GM12878 (cell line): ENCODE measurements around the gene NDST3. TPM values are rescaled to one million over a fixed set of nuclear protein-coding genes. Genes with fewer than 3 reads are reported as not detected.

Experiments used
- ATAC-seq: fragments of 200-7000 bp; cut with Tn5 transposase; 3 replicates; pipeline ENCODE4 v1.9.1; 2020; ENCODE audit warnings: mild to moderate bottlenecking, moderate library complexity
- BruUV-seq: library from RNA; stranded (reverse); fragments of 400-500 nt; replicated peaks from 2 replicates; lab custom pipeline; 2021; lab: Mats Ljungman, UMichigan
- CTCF ChIA-PET: fragments of 300-600 bp; sonication (Branson Sonifier 250); formaldehyde crosslinking; extraction: SDS; loops from one replicate; lab custom pipeline; 2021; ENCODE audit warnings: inconsistent platforms; lab: Yijun Ruan, JAX
- POLR2A ChIA-PET: fragments of 350-600 bp; formaldehyde crosslinking; extraction: SDS; loops from one replicate; lab custom pipeline; 2021; ENCODE audit warnings: inconsistent platforms; lab: Charles Lee
- RAD21 ChIA-PET: fragments of 300-600 bp; sonication (Branson Sonifier 250); formaldehyde crosslinking; loops from one replicate; lab custom pipeline; 2023; ENCODE audit warnings: antibody characterized with exemption; ENCODE audit not compliant: unreplicated experiment; lab: Charles Lee
- SMC1A ChIA-PET: fragments of 300-600 bp; sonication (Branson Sonifier 250); formaldehyde crosslinking; loops from one replicate; lab custom pipeline; 2023; ENCODE audit not compliant: unreplicated experiment, uncharacterized antibody; lab: Charles Lee
- DNase-seq: peaks from one replicate; pipeline ENCODE4 v3.0.0-alpha.2; 2011; ENCODE audit warnings: low read depth, low spot score
- FAIRE-seq: peaks from 3 replicates; lab custom pipeline; 2011; peaks lifted over from hg19 to GRCh38; lab: Jason Lieb, UNC
- H2AFZ ChIP-seq: 2 replicates; pipeline ENCODE4 v1.6.0; 2011; ENCODE audit warnings: low read depth, low read length, control low read depth; ENCODE audit not compliant: control insufficient read depth
- H3K27ac ChIP-seq: 2 replicates; pipeline ENCODE4 v1.5.1; 2011; ENCODE audit warnings: control low read depth; ENCODE audit not compliant: control insufficient read depth, insufficient read depth
- H3K27me3 ChIP-seq, 2 experiments: replicated peaks in 1 of 2; 2 replicates each; pipeline versions ENCODE4 v1.6.0 to v1.6.1; 2011; ENCODE audit warnings: low read length in 1 of 2; ENCODE audit not compliant: control insufficient read depth in 2 of 2, insufficient read depth in 2 of 2
- H3K36me3 ChIP-seq, 2 experiments: 2 replicates each; pipeline ENCODE4 v1.5.1; 2011; ENCODE audit warnings: low read length in 1 of 2; ENCODE audit not compliant: control insufficient read depth in 2 of 2, insufficient read depth in 2 of 2
- H3K4me1 ChIP-seq: 2 replicates; pipeline ENCODE4 v1.6.1; 2011; ENCODE audit warnings: mild to moderate bottlenecking, low read length, moderate library complexity, mixed read lengths; ENCODE audit not compliant: control insufficient read depth, insufficient read depth
- H3K4me2 ChIP-seq: 2 replicates; pipeline ENCODE4 v1.6.0; 2011; ENCODE audit warnings: control low read depth; ENCODE audit not compliant: control insufficient read depth, insufficient read depth
- H3K4me3 ChIP-seq: fragments of 200-600 bp; sonication (generic); 2 replicates; pipeline ENCODE4 v1.5.1; 2016
- H3K79me2 ChIP-seq: 2 replicates; pipeline ENCODE4 v1.6.0; 2011; ENCODE audit warnings: low read length; ENCODE audit not compliant: control insufficient read depth, insufficient read depth
- H3K9ac ChIP-seq: 2 replicates; pipeline ENCODE4 v1.8.0; 2011; ENCODE audit warnings: low read length, control low read depth, mixed read lengths; ENCODE audit not compliant: control insufficient read depth, insufficient read depth
- H3K9me3 ChIP-seq: replicated peaks from 3 replicates; pipeline ENCODE4 v1.5.1; 2011; ENCODE audit warnings: mild to moderate bottlenecking, low read length; ENCODE audit not compliant: control insufficient read depth, insufficient read depth
- H4K20me1 ChIP-seq: 2 replicates; pipeline ENCODE4 v1.6.0; 2011; ENCODE audit not compliant: control insufficient read depth, insufficient read depth
- BACH1 ChIP-seq: fragments of 450-650 bp; IDR thresholded peaks from 2 replicates; pipeline ENCODE4 v1.6.1; 2017; ENCODE audit warnings: mild to moderate bottlenecking, borderline replicate concordance
- FOXK2 ChIP-seq: fragments of 450-650 bp; IDR thresholded peaks from 2 replicates; pipeline ENCODE4 v1.6.1; 2017; ENCODE audit warnings: mild to moderate bottlenecking, moderate library complexity
- HCFC1 ChIP-seq: fragments of 150-350 bp; IDR thresholded peaks from 2 replicates; pipeline ENCODE4 v1.6.1; 2014; ENCODE audit warnings: low read length
- HDAC2 ChIP-seq: fragments of 200-600 bp; sonication (generic); IDR thresholded peaks from 2 replicates; pipeline ENCODE4 v1.6.1; 2017
- MEF2B ChIP-seq: fragments of 450-650 bp; IDR thresholded peaks from 2 replicates; pipeline ENCODE4 v1.6.1; 2018; ENCODE audit warnings: mild to moderate bottlenecking, moderate library complexity; ENCODE audit not compliant: partially characterized antibody, poor library complexity, severe bottlenecking
- PAX5 ChIP-seq: IDR thresholded peaks from 2 replicates; pipeline ENCODE4 v1.6.1; 2011; ENCODE audit warnings: low read depth, low read length, borderline replicate concordance
- SIX5 ChIP-seq: IDR thresholded peaks from 2 replicates; pipeline ENCODE4 v1.6.1; 2011; ENCODE audit warnings: mild to moderate bottlenecking, low read depth, low read length, moderate library complexity; ENCODE audit not compliant: severe bottlenecking
- SMARCA5 ChIP-seq: fragments of 450-650 bp; IDR thresholded peaks from 2 replicates; pipeline ENCODE4 v1.6.1; 2017; ENCODE audit warnings: mild to moderate bottlenecking
- WRNIP1 ChIP-seq: IDR thresholded peaks from 2 replicates; pipeline ENCODE4 v1.6.1; 2011; ENCODE audit warnings: low read depth, low read length, improper control_type of control experiment, borderline replicate concordance
- ZNF622 ChIP-seq: fragments of 450-650 bp; IDR thresholded peaks from 2 replicates; pipeline ENCODE4 v1.6.1; 2017; ENCODE audit warnings: mild to moderate bottlenecking, inconsistent platforms
- WGBS: methylation state at CpG from one replicate; pipeline ENCODE4 v1.1.6; 2016; ENCODE audit warnings: low lambda C conversion rate; ENCODE audit not compliant: insufficient replicate concordance, insufficient coverage; ENCODE audit errors: missing lambda C conversion rate; 5-methylcytosine and 5-hydroxymethylcytosine counted together
- in situ Hi-C: fragments of 300-500 bp; cut with MboI; formaldehyde crosslinking; loops from 9 replicates; pipeline ENCODE4 v1.14.3; 2018; ENCODE audit warnings: mixed read lengths
- intact Hi-C: fragments of 100-400 bp; cut with micrococcal nuclease; formaldehyde crosslinking; loops from one replicate; pipeline ENCODE4 v1.14.2; 2022; ENCODE audit not compliant: unreplicated experiment
- polyA plus RNA-seq, 11 experiments: library from polyadenylated mRNA; depleted of rRNA in 4 of 11; unstranded in 6 of 11; stranded (reverse) in 5 of 11; fragments of >200 nt; fragmentation: Nextera tagmentation in 4 of 11; fragmentation: Illumina TruSeq in 1 of 11; extraction: Ambion mirVana in 4 of 11; extraction: Trizol in 1 of 11; gene quantifications; 1 replicate in 1 of 11; 2 replicates in 10 of 11; pipeline versions ENCODE4 v1.2.1 to v1.2.3, GENCODE V29; 2011 to 2016; ENCODE audit warnings: inconsistent platforms in 2 of 11, missing spikeins in 2 of 11, low read depth in 1 of 11
- total RNA-seq, 4 experiments: library from RNA; depleted of rRNA in 3 of 4; stranded (reverse); fragments of >200 nt in 3 of 4; fragmentation: Illumina TruSeq in 1 of 4; extraction: Trizol in 1 of 4; gene quantifications; 2 replicates each; pipeline versions ENCODE4 v1.2.1 to v1.2.3, GENCODE V29; 2013 to 2021
- TF ChIP-seq, protein P1 (sequence below): IDR thresholded peaks from 2 replicates; pipeline ENCODE4 v1.6.1; 2011; ENCODE audit warnings: mild to moderate bottlenecking, low read depth, low read length, moderate library complexity; ENCODE audit not compliant: insufficient replicate concordance
- TF ChIP-seq, protein P2 (sequence below): fragments of 450-650 bp; IDR thresholded peaks from 2 replicates; pipeline ENCODE4 v1.6.1; 2016; ENCODE audit warnings: mild to moderate bottlenecking, moderate library complexity, borderline replicate concordance
- TF ChIP-seq, protein P3 (sequence below): IDR thresholded peaks from 2 replicates; pipeline ENCODE4 v1.6.1; 2011; ENCODE audit warnings: borderline replicate concordance, low read depth, mild to moderate bottlenecking, moderate library complexity, low read length; ENCODE audit not compliant: insufficient read depth, poor library complexity, severe bottlenecking

NDST3 gene
- total and polyA plus RNA-seq, 10 of the 15 experiments (the other 5 are each of a cell fraction or from before 2014, with no cell fraction given): 0.03 TPM; not detected in 8

DNA sequence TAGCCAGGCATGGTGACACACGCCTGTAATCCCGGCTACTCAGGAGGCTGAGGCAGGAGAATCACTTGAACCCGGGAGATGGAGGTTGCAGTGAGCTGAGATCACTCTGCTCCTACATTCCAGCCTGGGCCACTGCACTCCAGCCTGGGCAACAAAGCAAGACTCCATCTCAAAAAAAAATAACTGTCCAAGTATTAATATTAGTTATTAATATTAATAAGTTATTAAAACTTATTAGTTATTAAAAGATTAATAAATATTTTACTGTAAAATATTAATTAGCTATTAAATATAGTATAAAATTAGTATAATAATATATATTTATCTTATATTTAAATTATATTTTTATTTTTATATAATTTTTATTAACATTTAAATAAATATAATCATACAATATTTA lies 19.5 kb upstream of the NDST3 start:
- Histone ChIP-seq H3K9me3 (no peaks in the 10 kb centered on the region), H3K27ac (no peak overlapping the region), H3K4me1 (no peaks in the 10 kb centered on the region), H3K4me3 (no peak overlapping the region), H3K79me2 (no peaks in the 10 kb centered on the region), H4K20me1 (no peaks in the 10 kb centered on the region), H3K4me2 (no peak overlapping the region), H3K27me3 (no peaks in the 10 kb centered on the region), H2AFZ (no peak overlapping the region), H3K36me3 (no peaks in the 10 kb centered on the region), H3K9ac (no peak overlapping the region)
- DNase-seq: no peak
- intact Hi-C loops (no loop called here), in situ Hi-C loops (no loop called here)
- SMC1A ChIA-PET: no interaction called here
- ATAC-seq: no peak
- TF ChIP-seq ZNF622 (no peak), BACH1 (no peak), WRNIP1 (no peak), PAX5 (no peak), SMARCA5 (no peak), HDAC2 (no peak), MEF2B (no peak), SIX5 (no peak), HCFC1 (no peak), FOXK2 (no peak)
- TF ChIP-seq, protein P1, sequence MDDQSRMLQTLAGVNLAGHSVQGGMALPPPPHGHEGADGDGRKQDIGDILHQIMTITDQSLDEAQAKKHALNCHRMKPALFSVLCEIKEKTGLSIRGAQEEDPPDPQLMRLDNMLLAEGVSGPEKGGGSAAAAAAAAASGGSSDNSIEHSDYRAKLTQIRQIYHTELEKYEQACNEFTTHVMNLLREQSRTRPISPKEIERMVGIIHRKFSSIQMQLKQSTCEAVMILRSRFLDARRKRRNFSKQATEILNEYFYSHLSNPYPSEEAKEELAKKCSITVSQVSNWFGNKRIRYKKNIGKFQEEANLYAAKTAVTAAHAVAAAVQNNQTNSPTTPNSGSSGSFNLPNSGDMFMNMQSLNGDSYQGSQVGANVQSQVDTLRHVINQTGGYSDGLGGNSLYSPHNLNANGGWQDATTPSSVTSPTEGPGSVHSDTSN: no peak
- TF ChIP-seq, protein P2, sequence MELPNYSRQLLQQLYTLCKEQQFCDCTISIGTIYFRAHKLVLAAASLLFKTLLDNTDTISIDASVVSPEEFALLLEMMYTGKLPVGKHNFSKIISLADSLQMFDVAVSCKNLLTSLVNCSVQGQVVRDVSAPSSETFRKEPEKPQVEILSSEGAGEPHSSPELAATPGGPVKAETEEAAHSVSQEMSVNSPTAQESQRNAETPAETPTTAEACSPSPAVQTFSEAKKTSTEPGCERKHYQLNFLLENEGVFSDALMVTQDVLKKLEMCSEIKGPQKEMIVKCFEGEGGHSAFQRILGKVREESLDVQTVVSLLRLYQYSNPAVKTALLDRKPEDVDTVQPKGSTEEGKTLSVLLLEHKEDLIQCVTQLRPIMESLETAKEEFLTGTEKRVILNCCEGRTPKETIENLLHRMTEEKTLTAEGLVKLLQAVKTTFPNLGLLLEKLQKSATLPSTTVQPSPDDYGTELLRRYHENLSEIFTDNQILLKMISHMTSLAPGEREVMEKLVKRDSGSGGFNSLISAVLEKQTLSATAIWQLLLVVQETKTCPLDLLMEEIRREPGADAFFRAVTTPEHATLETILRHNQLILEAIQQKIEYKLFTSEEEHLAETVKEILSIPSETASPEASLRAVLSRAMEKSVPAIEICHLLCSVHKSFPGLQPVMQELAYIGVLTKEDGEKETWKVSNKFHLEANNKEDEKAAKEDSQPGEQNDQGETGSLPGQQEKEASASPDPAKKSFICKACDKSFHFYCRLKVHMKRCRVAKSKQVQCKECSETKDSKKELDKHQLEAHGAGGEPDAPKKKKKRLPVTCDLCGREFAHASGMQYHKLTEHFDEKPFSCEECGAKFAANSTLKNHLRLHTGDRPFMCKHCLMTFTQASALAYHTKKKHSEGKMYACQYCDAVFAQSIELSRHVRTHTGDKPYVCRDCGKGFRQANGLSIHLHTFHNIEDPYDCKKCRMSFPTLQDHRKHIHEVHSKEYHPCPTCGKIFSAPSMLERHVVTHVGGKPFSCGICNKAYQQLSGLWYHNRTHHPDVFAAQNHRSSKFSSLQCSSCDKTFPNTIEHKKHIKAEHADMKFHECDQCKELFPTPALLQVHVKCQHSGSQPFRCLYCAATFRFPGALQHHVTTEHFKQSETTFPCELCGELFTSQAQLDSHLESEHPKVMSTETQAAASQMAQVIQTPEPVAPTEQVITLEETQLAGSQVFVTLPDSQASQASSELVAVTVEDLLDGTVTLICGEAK: no peak
- TF ChIP-seq, protein P3, sequence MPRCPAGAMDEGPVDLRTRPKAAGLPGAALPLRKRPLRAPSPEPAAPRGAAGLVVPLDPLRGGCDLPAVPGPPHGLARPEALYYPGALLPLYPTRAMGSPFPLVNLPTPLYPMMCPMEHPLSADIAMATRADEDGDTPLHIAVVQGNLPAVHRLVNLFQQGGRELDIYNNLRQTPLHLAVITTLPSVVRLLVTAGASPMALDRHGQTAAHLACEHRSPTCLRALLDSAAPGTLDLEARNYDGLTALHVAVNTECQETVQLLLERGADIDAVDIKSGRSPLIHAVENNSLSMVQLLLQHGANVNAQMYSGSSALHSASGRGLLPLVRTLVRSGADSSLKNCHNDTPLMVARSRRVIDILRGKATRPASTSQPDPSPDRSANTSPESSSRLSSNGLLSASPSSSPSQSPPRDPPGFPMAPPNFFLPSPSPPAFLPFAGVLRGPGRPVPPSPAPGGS: no peak
- no peak for FAIRE-seq
- no TSS peak for BruUV-seq
- RAD21 ChIA-PET: no interaction called here
- CTCF ChIA-PET: interaction anchor here (1.4 kb wide), 1 partner anchor 9 kb away, joined by 3 read pairs; no protein-coding TSS in a partner anchor
- WGBS: 0% methylated on average over 3 of the region's 3 CpGs
- POLR2A ChIA-PET: no interaction called here
